ENCODE measurements around the gene IL6ST.
"Not testable (repeated sequence)": the region's sequence is repeated elsewhere in the genome, so short reads cannot be mapped to it uniquely, and the experiment has no call there.

The IL6ST gene

GRCh38 chr5:55960779-55961178, 34.0 kb downstream of the IL6ST start:
- no peak for DNase-seq (ENCODE audit: low spot score)

DNA sequence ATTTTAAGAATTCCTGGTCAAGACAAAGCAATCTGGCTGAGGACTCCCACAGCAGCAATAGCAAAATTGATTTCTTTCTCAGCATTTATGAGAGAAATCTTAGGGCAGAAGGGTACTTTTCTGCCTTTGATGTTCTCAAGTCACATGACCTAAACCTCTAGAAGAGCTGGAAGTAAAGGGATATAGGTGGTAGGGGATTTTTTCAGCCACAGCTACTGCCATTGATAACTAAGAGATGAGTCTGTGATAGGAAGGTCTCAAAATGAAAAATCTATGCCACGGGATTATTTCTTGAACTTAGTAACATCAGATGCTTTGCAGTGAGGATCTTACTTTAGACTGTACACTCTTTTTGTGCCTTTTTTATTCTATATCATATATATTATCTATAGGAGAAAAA, 35.6 kb downstream of the IL6ST start:
- no peak for DNase-seq (ENCODE audit: low spot score)

DNA sequence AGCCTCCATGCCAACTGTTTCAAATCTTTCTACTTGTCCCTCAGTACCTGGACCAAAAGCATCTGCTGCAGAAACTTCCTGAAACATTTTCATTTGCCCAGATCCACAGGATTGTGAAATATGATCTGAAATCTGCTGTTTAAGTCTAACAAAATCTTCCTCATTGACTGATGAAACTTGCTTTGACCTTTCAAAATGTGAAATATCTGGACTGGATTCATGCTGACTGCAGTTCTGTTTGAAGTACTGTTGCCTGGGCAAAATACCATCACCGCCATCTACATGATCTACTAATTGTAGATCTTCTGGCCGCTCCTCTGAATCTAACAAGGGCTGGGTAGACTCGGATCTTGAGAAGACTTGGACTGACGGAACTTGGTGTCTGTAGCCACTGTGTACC, 53.6 kb downstream of the IL6ST start:
- DNase-seq (ENCODE audit: low spot score): not testable (repeated sequence)

GRCh38 chr5:55937598-55937997, 57.2 kb downstream of the IL6ST start:
- DNase-seq (ENCODE audit: low spot score): not testable (repeated sequence)

- peak; percentile 56 for DNase-seq (ENCODE audit: low spot score)
Observed at GRCh38 chr5:55936100-55936693, 58.6 kb downstream of the IL6ST start.

- DNase-seq (ENCODE audit: low spot score): no peak
Observed at GRCh38 chr5:55935371-55935770, 59.4 kb downstream of the IL6ST start.

GRCh38 chr5:55934720-55935119, 60.0 kb downstream of the IL6ST start:
- no peak for DNase-seq (ENCODE audit: low spot score)

DNA sequence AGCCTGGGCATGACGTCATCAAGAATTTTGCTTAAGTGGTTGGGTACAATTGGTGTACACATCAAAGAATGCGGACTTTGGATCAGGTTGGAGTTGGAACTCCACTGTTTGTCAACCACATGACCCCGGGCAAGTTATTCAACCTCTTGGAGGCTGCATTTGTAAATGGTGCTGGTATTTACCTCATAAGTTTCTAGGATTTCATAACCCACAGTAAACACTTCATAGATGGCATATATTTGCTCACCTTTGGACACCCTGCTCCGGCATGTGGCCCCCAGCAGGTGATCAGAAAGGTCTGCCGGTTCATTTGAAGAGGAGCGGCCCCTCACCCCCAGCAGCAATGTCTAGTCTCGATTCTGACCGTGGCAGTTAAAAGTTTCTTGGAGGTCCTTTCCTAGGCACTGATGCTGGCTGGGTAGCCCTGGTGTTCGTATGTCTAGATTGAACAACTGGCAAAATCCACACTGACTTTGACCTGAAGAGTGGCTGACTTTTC, 60.6 kb downstream of the IL6ST start:
- no peak for DNase-seq (ENCODE audit: low spot score)

DNA sequence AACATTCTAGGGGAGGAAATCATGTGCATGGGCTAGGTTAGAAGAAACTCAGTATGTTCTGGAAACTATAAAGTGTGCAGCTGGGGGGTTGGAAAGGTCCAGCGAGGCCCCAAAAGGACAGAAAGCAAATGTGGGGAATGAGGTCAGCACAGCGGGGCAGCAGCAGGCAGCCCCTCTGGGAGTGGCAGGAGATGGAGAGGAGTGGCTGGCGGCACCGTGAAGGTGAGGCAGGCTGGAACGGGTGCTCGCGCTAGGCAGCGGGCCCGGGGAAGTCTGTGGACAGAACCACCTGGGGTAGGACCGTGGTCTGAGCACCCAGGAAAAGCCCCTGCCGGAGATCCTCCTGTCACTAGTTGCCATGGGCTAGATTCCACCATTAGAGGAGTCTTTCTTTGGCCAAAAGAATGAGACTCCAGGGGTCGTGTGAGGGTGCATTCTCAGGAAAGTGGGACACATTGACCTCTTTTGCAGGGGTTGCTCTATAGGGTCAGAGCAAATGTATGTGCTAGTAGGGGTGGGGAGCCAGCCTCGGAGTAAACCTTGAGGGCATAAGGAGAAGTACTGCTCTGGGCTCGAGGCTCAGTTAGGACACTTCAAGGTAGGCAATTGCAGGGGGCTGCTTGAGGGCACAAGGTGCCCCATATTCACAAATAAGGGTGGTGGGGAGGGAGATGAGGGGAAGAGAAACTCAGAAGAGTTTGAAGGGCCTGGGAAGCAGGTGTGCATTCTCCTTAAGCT, 61.2 kb downstream of the IL6ST start:
- DNase-seq (ENCODE audit: low spot score): no peak

DNA sequence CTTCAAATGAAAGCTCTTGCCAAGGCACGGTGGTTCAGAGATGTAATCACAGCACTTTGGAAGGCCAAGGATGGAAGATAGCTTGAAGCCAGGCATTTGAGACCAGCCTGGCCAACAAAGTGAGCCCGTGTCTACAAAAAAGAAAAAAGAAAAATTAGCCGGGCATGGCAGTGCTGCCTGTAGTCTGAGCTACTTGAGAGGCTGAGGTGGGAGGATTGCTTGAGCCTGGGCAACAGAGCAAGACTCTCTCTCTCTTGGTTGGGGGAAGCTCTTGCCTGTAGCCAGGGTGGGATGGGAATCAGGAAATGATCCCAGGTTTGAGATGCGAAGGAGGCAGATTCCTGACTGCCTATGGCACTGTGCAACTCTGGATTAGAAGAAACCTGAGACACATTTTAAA, 62.1 kb downstream of the IL6ST start:
- DNase-seq (ENCODE audit: low spot score): no peak

- DNase-seq (ENCODE audit: low spot score): no peak
Observed at GRCh38 chr5:55929020-55929799, 65.6 kb downstream of the IL6ST start.

DNA sequence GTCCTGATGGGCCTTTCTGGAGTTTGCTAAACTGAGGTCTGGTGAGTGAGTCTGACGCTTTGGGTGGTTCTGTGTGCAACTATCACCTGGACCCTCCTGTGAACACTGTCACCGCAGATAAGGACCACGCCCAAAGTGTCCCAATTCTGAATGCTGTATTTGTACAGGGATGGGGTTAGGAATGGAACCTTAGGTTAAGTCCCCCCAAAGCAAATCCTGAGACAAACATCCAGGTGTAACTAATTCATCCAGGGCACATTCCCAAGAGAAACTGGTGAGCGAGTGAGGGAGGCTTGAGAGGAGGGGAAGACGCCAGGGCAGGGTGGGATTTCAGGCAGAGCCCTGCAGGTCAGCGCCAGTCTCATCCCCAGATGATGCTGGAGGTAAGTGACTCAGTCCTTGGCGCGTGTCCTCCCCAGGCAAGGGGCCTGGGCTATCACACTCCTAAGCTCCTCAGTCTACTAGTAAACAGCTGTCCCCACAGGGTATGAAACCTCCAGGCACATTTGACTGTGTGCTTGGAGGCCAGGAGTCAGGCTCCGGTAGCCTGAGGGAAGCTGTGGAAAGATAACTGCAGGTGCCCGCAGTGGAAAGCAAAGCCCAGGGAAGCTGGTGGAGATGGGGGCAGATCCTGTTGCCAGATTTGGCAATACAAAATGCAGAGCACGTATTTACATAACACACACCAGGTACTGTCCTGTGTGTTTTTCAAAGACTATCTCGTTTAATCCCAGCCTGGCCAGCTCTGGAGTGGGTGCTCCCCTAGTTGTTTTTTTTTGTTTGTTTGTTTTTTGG, 66.7 kb downstream of the IL6ST start:
- DNase-seq (ENCODE audit: low spot score): no peak

GRCh38 chr5:55926476-55926875, 68.3 kb downstream of the IL6ST start:
- DNase-seq (ENCODE audit: low spot score): no peak

GRCh38 chr5:55925712-55926111, 69.1 kb downstream of the IL6ST start:
- DNase-seq (ENCODE audit: low spot score): no peak

DNA sequence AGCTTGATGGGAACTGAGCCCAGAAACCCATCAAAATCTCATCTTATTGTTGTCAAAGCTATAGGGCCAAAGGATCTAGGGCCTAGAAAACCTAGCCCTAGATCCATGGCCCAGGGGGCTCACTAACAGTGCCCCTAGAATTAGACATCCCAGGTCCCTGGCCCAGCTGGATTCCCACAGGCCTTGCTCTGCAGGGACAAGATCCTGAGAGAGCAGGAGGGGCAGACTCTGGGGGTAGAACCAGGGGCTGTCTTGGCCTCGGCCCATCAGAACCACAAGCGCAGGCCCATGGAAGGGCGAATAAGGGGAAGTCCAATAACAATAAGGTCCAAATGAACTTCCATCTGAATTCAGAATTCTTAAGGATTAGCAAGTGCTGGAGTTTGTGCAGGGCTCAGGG, 69.6 kb downstream of the IL6ST start:
- DNase-seq (ENCODE audit: low spot score): no peak

- DNase-seq (ENCODE audit: low spot score): no peak
Observed at GRCh38 chr5:55924744-55925143, 70.0 kb downstream of the IL6ST start.

DNA sequence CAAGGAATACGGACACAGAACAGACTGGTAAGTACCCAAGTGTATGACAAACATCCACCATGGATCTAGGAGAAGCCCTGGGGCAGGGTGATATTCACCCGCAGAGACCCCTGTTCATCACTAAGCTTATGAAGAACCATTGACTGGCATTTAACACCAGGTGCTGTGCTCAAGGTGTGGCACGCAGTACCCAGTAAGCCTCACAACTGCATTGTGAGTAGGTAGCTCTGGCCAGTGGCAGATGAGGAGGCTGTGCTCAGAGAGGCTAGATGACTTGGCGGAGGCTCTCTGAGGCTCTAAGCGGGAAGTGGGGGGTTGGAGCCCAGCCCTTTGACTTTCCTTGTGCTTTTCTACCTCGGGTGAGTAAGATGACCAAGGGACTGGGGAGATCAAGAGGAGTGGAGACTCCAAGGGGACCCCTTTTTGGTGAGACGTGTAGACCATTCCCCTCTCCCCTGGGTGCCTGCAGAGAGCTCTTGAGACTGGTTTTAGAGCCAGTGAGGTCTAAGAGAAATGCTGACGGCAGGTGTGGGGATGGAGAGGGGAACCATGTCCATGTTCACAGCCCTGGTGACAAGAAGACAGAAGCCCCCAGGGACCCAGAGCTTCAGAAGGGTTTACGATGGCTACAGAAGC, 70.8 kb downstream of the IL6ST start:
- no peak for DNase-seq (ENCODE audit: low spot score)

GRCh38 chr5:55923177-55923771, 71.5 kb downstream of the IL6ST start:
- DNase-seq (ENCODE audit: low spot score): no peak

DNA sequence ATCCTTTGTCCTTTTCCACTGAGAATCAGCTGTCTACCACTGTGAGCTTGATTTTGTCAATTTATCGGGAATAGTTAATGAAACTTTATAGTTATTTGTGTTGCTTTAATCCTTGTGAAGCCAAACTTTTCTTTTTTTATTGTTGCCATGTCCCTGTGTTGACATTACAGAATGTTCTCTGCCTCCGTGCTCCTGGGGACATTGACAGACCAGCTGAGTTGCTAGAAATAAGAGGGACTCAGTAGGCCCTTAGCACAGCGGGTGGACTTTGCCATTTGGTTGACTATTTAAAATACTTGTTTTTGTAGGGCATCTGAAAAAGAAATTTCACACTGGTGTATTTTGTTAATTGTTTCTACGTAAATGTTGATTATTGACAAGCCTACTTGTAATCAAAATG, 73.1 kb downstream of the IL6ST start:
- no peak for DNase-seq (ENCODE audit: low spot score)

DNA sequence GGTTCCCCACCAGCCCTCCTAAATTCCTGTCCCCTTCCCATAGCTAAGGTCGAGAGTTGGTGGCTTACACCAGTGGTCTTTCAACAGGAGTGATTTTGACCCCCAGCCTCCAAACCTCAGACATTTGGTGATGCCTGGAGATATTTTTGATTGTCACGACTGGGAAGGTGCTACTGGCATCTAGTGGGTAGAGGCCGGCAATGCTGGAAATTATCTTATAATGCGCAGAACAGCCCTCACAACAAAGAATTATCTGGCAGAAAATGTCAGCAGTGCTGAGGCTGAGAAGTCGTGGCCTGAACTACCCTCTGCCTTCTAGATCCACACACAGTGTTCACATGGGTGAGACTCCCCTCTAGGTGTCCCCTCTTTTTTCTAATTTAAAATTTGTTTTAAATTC, 74.0 kb downstream of the IL6ST start:
- DNase-seq (ENCODE audit: low spot score): no peak

- DNase-seq (ENCODE audit: low spot score): no peak
Observed at GRCh38 chr5:55919625-55920024, 75.1 kb downstream of the IL6ST start.

Measured in germinal center (tissue), 1 donor.